ENCODE data around the gene GDPD3.

The GDPD3 gene

GRCh38 chr16:30066761-30067583 is 46.4 kb downstream of the GDPD3 start:
- peak in 1 of 2 donors; percentile 79 for DNase-seq
- intact Hi-C loops (cut with DNase I; ENCODE audit: low total_unique reads), result loop anchor here (1.0 kb wide), 1 partner anchor 340 kb away; the partner anchor contains the start of gene ZNF771
- Histone ChIP-seq H3K36me3 (peaks cover 51 to 54% (median 51%) of the 10 kb centered on the region in 3 donors), H3K27me3 (no peaks in the 10 kb centered on the region), H3K4me3 (peak overlapping the region; percentile 98 to 99), H3K4me1 (peaks cover 0 to 66% (median 55%) of the 10 kb centered on the region in 4 donors), H3K27ac (peak overlapping the region; percentile 96 to 97), H3K9me3 (no peaks in the 10 kb centered on the region)
- TF ChIP-seq CTCF (IDR thresholded peaks at IDR 0.05), result no peak

GRCh38 chr16:30065943-30066760 is 47.2 kb downstream of the GDPD3 start:
- Histone ChIP-seq H3K9me3 (no peaks in the 10 kb centered on the region), H3K27ac (peak overlapping the region; percentile 96 to 97), H3K27me3 (no peaks in the 10 kb centered on the region), H3K36me3 (peaks cover 43 to 46% (median 43%) of the 10 kb centered on the region in 3 donors), H3K4me1 (peaks cover 0 to 64% (median 55%) of the 10 kb centered on the region in 4 donors), H3K4me3 (peak overlapping the region; percentile 98 to 99)
- DNase-seq, result no peak
- intact Hi-C loops (cut with DNase I; ENCODE audit: low total_unique reads), result loop anchor here (1.0 kb wide), 1 partner anchor 341 kb away; the partner anchor contains the start of gene ZNF771
- TF ChIP-seq CTCF (IDR thresholded peaks at IDR 0.05), result no peak

GRCh38 chr16:30065102-30065942 is 48.0 kb downstream of the GDPD3 start, which contains the start of gene ALDOA:
ALDOA (plus strand) TSS chr16:30065760; CDS start chr16:30066898, 1,138 bp downstream.
- Histone ChIP-seq H3K27me3 (no peaks in the 10 kb centered on the region), H3K4me1 (peaks cover 0 to 60% (median 52%) of the 10 kb centered on the region in 4 donors)
- intact Hi-C loops (cut with DNase I; ENCODE audit: low total_unique reads), result no loop called here

GRCh38 chr16:30064729-30065101 is 48.6 kb downstream of the GDPD3 start:
- Histone ChIP-seq H3K4me3 (peak overlapping the region; percentile 98 to 99), H3K4me1 (peaks cover 0 to 60% (median 46%) of the 10 kb centered on the region in 4 donors), H3K27me3 (no peaks in the 10 kb centered on the region), H3K9me3 (no peaks in the 10 kb centered on the region), H3K27ac (peak overlapping the region; percentile 96 to 97), H3K36me3 (peaks cover 28 to 32% (median 29%) of the 10 kb centered on the region in 3 donors)
- no peak for TF ChIP-seq CTCF (IDR thresholded peaks at IDR 0.05)
- no peak for DNase-seq
- intact Hi-C loops (cut with DNase I; ENCODE audit: low total_unique reads), result no loop called here

More at GRCh38 chr16:30065102-30065942, 48.0 kb downstream of the GDPD3 start, which contains the start of gene ALDOA:
- Histone ChIP-seq H3K4me3 (peak within 1 kb of the TSS; percentile 98 to 99), H3K9me3 (no peaks in the 10 kb centered on the region), H3K36me3 (peaks cover 34 to 38% (median 35%) of the 10 kb centered on the region in 3 donors), H3K27ac (peak within 1 kb of the TSS; percentile 96 to 97)
- DNase-seq, result peak; percentile 98 to 99
- TF ChIP-seq CTCF (IDR thresholded peaks at IDR 0.05), result peak in 1 of 2 experiments; percentile 21
